ENCODE results near the gene EHD3.

The EHD3 gene

DNA sequence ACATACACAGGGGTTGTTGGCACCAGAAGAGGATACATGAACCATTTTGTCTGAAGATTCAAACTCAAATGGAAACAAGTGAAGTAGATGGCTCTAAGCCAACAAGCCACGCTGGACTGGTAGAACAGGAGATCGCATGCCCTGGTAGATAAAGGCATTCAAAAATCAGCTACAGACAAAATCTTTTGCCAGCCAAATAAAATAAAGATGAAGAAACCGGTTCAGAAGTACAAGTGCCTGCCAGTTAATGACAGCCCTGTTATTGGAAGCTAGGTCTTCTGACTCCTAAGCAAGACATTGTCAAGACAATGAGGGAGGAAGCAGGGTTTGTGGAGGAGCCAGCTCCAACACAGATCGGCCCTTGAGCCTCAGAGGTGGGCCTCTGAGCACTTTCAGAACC is 52.3 kb downstream of the EHD3 start:
- TF ChIP-seq CTCF (IDR thresholded peaks at IDR 0.05; ENCODE audit: low read depth, low read length): no peak
- no peak for DNase-seq (ENCODE audit: low read depth, low spot score)
- no peak overlapping the region for H3K4me3 ChIP-seq (ENCODE audit: low read depth, low read length)
- in situ Hi-C loops (cut with HindIII; ENCODE audit: low sequenced_read_pairs): no loop called here

DNA sequence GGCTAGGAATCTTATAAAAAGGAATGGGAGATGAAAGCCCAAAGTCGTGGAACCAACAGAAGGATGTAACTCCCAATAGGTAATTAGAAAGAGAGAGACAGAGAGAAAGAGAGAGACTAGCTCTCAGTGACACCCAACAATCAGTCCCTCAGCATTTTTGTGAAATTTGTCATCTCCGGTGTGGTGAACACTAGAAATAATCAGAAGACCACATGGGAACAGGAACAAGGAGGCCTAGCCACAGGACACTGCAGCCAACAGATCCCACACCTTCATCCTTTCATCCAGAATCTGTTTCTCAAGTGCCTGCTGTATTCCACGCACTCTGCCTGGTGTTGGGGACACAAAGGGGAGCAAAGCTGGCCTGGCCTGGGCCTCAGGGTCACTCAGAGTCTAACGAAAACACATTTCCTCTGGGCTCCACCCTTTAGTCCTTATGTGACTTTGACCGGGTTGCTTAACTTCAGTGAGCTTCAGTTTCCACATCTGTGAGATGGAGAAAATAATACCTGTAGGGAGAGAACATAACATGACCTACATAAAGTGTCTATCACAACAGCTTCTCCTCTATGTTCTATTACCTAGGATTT is 53.1 kb downstream of the EHD3 start:
- in situ Hi-C loops (cut with HindIII; ENCODE audit: low sequenced_read_pairs): no loop called here
- no peak for TF ChIP-seq CTCF (IDR thresholded peaks at IDR 0.05; ENCODE audit: low read depth, low read length)
- no peak overlapping the region for H3K4me3 ChIP-seq (ENCODE audit: low read depth, low read length)
- no peak for DNase-seq (ENCODE audit: low read depth, low spot score)

- H3K4me3 ChIP-seq (ENCODE audit: low read depth, low read length): no peak overlapping the region
- in situ Hi-C loops (cut with HindIII; ENCODE audit: low sequenced_read_pairs): no loop called here
Observed at GRCh38 chr2:31287654-31288053, 53.7 kb downstream of the EHD3 start.

DNA sequence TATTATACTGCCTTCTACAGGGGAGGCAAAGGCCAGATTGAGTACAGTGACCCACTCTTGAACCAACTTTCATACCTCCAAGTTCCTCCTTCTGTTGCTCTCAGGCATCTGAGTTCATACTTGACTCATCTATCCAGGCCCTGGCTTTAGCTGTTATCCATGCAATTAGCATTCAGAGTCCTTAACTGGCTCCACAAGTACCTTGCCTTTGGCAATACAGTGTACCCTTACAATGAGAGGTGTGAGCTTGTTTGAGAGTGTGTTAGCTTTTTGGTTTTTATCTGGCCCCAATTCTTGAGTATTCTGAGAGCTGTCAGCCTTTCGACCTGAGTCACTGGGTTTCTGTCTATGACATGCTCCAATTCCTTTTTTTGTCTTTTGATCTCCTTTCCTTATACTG is 60.2 kb downstream of the EHD3 start:
- DNase-seq (ENCODE audit: low read depth, low spot score): no peak
- H3K4me3 ChIP-seq (ENCODE audit: low read depth, low read length): no peak overlapping the region
- TF ChIP-seq CTCF (IDR thresholded peaks at IDR 0.05; ENCODE audit: low read depth, low read length): no peak
- in situ Hi-C loops (cut with HindIII; ENCODE audit: low sequenced_read_pairs): no loop called here

More at GRCh38 chr2:31287654-31288053, 53.7 kb downstream of the EHD3 start:
- DNase-seq (ENCODE audit: low read depth, low spot score): no peak
- no peak for TF ChIP-seq CTCF (IDR thresholded peaks at IDR 0.05; ENCODE audit: low read depth, low read length)

- no peak overlapping the region for H3K4me3 ChIP-seq (ENCODE audit: low read depth, low read length)
- TF ChIP-seq CTCF (IDR thresholded peaks at IDR 0.05; ENCODE audit: low read depth, low read length): no peak
- in situ Hi-C loops (cut with HindIII; ENCODE audit: low sequenced_read_pairs): no loop called here
- DNase-seq (ENCODE audit: low read depth, low spot score): peak; percentile 42
Observed at GRCh38 chr2:31296641-31297287, 62.8 kb downstream of the EHD3 start.

GRCh38 chr2:31297751-31298150 is 63.8 kb downstream of the EHD3 start:
- H3K4me3 ChIP-seq (ENCODE audit: low read depth, low read length): no peak overlapping the region
- in situ Hi-C loops (cut with HindIII; ENCODE audit: low sequenced_read_pairs): no loop called here
- no peak for TF ChIP-seq CTCF (IDR thresholded peaks at IDR 0.05; ENCODE audit: low read depth, low read length)
- no peak for DNase-seq (ENCODE audit: low read depth, low spot score)

All from astrocyte of the spinal cord (primary cell).